PC-9 (cell line): ENCODE results near the gene VANGL2.

Experiments used
- CTCF ChIP-seq: fragments of 200-600 bp; sonication (generic); conservative IDR thresholded peaks from 2 replicates; pipeline ENCODE4 v1.6.1; 2017; ENCODE audit warnings: mixed run types, antibody characterized with exemption, mild to moderate bottlenecking, moderate library complexity
- EZH2 ChIP-seq: fragments of 200-600 bp; sonication (generic); IDR thresholded peaks from 2 replicates; pipeline ENCODE4 v1.8.0; 2017; ENCODE audit warnings: antibody characterized with exemption, low read depth

- TF ChIP-seq CTCF (no peak), EZH2 (no peak)
Measured at GRCh38 chr1:160370561-160371345, 29.6 kb upstream of the VANGL2 start.
